GM18909 (cell line): ENCODE results near the gene EIF3I.

ENCODE experiments used
- ATAC-seq: cut with Tn5 transposase; IDR thresholded peaks from one replicate; pipeline ENCODE4 v1.9.1; 2021; ENCODE audit warnings: mild to moderate bottlenecking; ENCODE audit not compliant: unreplicated experiment, poor library complexity

Gene EIF3I

DNA sequence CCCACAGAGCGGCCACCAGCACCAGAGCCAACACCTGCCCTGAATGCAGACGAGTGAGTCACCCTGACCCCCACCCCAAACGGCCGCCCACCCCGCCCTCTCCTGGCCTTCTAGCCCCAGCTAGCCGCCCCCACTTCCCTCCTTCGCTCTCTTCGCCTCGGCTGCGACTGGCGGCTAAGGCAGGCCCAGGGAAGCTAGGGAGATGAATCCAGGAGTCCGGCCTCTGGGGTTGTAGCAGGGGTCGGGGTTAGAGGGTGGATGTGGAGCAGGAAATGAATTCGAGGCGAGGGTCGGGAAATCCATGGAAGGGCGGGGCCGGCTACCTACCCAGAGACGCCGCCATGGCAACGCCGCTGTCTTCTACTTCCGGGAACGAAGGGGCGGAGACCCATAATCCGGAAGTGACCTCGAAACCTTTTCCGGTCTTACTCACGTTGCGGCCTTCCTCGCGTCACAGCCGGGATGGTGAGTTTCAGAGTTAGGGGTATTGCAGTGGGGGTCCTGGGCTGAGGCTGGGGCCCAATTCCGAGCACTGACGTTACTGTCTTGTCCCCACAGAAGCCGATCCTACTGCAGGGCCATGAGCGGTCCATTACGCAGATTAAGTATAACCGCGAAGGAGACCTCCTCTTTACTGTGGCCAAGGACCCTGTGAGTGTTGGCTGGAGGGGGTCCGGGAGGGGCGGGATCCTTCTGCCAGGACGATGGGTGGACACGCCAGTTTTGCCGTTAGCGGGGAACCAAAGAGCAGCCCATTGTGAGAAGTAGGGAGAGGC lies at the start of gene EIF3I, which contains the start of gene TMEM234:
EIF3I (plus strand) TSS at position 428 of the 776 bp plus-strand sequence; CDS start at position 463, 35 bp downstream.
TMEM234 (minus strand) TSS at position 374 of the 776 bp plus-strand sequence; CDS start at position 343, 31 bp downstream.
- peak; percentile 90 for ATAC-seq

DNA sequence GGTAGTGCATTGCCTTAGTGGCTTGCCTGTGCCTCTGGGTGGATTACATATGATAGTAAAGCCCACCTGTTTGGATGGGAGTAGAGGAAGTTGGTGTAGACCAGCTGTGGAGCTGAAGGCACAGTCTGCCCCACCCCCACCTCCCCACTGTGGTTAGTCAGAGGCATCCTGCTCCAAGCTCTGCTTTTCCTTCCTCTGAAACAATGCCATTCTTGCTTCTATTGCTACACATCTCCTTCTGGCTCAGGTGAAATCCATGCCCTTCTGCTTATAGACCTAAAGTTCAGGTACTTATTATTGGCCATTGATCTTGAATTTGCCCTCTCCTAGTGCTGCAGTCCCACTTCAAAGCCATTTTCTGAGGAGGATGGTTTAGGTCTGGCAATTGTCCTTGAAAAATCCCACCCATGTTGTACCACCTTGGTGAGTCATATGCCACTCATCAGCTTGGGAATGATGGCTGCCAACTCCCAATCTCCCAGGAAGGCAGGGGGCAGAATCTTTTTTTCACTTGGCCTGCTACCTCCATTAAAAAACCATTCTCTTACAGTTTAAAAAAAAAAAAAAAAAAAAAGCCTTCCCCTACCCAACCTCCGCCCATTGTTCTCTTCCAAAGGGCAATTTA lies 49.5 kb upstream of the EIF3I start:
- ATAC-seq: no peak

DNA sequence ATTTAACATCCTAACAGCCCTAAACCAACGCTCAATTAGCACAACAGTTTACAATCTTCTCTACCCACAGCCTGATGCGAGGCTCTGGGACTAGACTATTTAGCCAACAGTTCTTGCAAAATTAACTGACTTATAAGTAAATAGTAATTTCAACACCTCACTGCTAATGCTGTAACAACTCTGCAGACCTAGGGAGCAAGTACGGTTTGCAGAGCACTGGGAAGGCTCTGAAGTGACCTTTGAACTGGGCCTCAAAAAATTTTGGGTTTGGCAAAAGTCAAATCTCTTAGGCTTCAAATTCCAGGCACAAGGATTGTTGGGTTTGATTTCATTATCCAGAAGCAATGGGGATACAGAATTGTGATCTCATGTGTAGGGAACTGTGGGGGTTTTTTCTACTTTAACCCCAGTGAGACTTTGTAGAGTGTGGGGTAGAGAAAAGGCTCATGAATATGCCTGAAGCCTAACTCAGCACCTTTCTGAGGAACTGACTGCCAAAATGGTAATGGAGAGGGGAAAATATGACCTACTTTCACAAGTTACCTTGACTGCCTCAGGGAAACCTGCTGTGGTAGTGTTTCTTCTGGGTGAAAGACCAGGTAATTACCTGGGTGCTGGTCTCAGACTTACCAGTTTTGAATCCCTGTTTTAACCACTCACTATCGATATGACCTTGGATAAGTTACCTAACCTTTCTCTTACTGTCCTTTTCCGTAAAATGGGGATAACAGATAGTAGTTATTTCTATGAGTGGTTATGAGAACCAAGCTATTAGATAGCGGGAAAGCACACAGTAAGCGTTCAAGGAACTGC lies 43.6 kb upstream of the EIF3I start:
- no peak for ATAC-seq

DNA sequence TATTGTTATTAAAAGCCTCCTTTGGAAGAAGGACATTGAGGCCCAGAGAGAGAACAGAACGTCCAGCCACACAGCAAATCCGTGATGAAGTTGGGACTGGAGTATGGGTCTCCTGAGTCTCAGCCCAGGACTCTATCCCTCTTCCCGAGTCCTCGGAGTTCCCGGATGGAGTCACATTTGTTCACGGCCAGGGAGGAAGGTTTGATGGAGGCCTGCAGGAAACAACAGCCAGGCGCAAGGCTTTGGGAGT lies 43.1 kb upstream of the EIF3I start:
- no peak for ATAC-seq

DNA sequence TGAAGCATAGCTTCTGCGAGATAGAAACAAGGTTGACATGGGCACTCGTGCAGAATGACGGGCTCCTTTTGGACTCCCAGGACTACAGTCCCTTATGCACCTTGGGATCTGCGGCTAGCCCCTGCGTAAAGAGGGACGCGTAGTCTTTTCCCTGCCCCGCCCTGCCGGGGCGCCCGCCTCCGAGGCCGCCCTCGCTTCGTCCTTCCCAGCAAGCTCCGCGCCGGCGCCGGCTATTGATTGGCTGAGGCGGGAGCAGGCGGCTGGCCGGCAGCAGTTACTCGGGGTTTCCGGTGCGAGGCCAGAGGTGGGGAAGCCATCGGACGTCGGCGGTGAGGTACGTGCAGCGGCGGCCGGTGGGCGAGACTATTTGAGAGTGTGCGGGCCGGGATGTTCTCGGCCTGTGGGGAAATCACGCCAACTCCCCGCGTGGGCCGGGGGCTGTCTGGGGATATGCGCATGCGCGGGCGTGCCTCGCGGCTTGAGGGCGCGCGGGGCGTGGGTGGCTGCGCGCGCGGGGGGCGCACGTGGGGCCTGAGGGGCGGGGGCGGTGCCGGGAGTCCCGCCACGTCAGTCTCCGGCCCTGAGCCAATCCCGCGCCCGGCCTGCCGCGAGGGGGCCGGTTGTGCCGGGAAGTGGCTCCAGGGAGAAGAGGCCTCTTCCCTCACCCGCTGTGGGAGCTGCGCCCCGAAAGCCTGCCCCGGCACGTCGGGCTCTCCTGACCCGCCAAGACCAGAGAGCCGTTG lies 42.6 kb upstream of the EIF3I start, which contains the start of gene TXLNA:
TXLNA (plus strand) TSS at position 233 of the 743 bp plus-strand sequence. CDS start 671 bp downstream, outside the sequence.
- peak; percentile 89 for ATAC-seq

DNA sequence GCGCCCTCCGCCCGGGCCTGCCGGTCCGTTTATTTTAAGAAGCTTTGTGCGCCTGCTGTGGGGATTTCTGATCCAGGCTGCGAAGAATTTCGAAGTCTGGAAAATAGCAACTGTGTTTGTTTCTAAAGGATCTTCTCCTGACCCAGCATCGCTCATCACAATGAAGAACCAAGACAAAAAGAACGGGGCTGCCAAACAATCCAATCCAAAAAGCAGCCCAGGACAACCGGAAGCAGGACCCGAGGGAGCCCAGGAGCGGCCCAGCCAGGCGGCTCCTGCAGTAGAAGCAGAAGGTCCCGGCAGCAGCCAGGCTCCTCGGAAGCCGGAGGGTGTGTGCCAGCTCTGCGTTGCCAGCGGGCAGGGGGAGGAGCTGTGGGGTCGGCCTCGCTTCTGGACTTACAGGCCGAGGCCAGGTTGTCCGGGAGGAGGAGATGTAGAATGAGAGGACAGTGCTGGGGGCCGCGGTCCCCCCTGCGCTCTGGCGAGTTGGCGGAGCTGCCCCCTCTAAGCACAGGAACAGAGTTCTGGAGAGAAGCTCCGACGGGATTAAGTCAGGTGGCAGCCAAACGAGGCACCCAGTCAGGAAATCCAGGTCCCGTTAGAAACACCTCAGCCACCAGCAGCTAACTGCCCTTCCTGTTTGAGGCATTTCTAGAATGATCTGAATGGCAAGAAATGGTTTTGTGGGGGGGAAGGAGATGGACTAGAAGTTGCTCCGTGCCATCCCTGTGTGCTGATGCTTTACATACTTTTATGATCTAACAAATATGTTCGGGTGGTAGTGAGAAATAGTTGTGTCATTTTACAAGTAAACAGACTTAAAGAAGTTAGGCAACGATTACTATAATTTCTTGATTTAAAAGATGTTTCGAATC lies 41.8 kb upstream of the EIF3I start:
- ATAC-seq: no peak

DNA sequence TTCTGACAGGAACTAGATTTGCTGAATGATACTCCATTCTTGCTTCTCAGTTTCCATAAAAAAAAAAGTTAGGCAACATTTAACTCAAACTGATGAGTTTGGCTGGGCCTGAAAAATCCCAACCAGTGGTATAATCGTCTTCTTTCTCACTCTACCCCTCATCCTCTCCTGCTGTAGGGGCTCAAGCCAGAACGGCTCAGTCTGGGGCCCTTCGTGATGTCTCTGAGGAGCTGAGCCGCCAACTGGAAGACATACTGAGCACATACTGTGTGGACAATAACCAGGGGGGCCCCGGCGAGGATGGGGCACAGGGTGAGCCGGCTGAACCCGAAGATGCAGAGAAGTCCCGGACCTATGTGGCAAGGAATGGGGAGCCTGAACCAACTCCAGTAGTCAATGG lies 41.1 kb upstream of the EIF3I start:
- ATAC-seq: no peak

DNA sequence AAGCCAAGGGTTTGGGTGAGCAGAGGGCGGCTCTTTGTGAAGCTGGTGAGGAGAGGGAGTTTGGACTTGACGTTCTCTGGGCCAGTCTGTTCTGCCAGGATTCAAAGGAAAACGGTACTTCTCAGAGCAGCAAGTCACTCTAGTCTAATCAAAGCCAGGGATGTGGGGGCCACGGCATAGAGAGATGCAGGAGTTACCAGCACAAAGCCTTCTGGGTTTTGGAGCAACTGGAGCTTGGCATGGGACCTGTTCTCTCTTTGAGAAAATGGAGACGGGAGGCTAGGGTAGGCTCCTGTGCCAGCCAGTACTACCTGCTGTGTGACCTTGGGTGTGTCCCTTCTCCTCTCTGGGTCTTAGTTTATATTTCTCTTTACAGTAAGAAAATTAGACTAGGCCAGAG lies 40.6 kb upstream of the EIF3I start:
- ATAC-seq: no peak

DNA sequence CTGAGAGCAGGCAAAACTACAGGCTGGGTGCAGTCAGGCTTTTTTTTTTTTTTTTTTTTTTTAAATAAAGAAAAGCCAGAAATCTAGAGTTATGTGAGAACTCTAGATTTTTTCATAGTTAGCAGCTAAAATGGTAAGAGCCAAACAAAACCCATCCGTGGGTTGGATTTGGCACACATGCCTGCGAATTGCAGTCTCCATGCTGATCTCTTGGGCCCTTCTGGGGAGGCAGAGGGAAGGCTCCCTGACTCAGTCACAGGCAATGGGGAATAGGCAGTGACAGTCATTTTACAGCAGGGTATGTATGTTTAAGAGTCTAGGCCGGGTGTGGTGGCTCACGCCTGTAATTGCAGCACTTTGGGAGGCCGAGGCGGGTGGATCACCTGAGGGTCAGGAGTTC lies 40.1 kb upstream of the EIF3I start:
- ATAC-seq: no peak

DNA sequence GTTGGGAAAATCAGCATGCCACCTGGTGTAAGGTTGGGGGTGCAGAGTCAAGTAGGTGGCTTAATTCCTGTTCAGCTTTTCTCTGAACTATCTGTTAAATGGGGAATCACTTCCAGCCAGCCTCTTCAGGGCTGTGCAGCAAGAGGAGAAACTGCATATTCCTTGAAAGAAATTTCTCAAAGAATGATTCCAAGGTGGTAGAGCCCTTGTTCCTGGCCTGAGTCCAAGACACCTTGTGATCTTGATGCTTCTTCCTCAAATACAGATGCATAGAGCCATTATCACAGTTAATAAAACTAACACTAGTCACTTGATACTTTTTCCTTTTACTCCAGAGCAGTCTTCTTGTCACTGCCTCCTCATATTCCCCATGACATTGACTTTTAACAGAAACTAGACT lies 37.6 kb upstream of the EIF3I start:
- no peak for ATAC-seq

DNA sequence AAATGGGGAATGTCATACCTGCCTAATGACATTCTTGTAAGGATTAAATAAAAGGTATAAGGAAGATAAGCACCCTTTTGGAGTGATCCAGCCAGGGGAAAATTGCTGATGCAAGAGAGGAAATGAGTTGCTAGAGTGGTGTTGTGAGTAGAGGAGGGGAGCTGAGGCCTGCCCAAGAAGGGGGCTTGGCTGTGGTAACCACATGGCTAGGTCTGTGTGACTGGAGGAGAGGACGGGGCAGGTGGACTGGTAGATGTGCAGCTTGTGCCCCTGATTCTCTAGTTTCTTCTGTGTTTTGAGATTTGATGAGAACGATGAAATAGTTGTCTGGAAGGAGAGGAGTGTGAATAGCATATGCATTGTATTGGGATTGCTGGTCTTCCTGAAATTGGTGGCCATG lies 36.1 kb upstream of the EIF3I start:
- ATAC-seq: no peak

DNA sequence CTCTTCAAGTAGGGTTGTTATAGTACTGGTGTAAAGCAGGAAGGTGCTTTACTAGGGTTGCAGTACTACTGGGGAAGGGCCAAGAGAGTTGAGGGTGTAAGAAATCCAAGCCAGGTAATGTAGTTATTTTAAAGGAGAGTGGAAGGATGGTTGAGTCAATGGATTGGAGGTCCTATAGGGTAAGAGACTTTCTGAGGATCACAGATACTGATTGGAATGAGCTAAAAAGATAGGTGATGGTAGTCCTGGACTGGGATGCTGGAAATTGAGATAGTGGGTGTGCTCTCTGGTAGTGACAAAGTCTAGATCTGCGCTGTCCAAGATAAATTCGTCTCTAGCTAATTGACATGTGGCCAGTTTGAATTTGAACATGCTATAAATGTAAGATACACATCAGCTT lies 35.7 kb upstream of the EIF3I start:
- no peak for ATAC-seq

DNA sequence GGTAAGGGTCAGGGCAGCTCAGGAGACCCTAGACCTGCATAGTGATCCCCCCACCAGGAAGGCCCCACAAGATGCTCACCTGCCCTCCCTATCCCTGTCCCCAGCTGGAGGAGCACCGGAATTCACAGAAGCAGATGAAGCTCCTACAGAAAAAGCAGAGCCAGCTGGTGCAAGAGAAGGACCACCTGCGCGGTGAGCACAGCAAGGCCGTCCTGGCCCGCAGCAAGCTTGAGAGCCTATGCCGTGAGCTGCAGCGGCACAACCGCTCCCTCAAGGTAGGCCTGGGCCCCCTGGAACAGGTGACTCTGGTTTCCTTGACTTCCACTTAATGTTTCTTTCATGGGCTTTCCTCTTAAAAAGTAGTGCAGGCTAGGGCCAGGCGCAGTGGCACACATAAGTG lies 34.4 kb upstream of the EIF3I start:
- no peak for ATAC-seq

DNA sequence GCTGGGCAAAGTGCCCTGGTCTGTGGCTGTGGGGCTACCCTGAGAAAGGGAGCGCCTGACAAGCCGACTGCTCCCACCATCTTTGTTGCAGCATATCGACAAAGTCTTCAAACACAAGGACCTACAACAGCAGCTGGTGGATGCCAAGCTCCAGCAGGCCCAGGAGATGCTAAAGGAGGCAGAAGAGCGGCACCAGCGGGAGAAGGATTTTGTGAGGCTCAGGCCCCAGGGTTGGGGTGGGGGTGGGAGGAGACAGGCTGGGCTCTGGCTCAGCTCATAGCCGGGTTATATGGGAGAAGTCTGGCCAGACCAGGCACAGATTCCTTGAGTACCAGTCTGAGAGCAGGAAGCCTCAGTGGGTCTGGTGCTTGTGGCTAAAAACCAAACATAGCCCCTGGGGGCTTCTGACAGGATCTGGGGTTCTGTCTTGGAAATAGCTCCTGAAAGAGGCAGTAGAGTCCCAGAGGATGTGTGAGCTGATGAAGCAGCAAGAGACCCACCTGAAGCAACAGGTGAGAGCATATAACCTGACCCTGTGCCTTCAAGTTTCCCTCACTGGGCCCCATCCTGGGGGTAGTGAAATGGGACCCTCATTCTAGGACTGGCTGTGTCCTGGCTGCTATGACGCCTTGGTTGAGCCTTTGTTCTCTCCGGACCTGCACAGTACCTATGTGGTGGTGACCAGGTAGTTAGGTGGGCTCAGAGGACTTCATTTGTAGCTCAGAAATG lies 29.8 kb upstream of the EIF3I start:
- ATAC-seq: no peak

DNA sequence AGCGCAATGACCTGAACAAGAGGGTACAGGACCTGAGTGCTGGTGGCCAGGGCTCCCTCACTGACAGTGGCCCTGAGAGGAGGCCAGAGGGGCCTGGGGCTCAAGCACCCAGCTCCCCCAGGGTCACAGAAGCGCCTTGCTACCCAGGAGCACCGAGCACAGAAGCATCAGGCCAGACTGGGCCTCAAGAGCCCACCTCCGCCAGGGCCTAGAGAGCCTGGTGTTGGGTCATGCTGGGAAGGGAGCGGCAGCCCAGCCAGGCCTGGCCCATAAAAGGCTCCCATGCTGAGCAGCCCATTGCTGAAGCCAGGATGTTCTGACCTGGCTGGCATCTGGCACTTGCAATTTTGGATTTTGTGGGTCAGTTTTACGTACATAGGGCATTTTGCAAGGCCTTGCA lies 27.2 kb upstream of the EIF3I start:
- ATAC-seq: no peak

DNA sequence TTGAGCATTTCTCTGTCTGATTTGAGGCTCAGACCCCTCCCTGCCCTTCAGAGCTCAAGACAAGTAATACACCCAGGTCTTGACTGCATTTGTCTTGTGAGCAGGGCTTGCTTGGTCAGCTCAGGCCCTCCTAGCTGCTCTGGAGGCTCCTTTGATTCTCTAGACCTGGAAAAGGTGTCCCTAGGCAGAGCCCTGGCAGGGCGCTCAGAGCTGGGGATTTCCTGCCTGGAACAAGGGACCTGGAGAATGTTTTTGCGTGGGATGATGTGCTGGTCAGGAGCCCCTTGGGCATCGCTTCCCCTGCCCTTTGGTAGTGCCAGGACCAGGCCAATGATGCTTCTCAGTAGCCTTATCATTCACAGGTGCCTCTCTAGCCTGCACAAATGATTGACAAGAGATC lies 26.7 kb upstream of the EIF3I start:
- ATAC-seq: no peak

DNA sequence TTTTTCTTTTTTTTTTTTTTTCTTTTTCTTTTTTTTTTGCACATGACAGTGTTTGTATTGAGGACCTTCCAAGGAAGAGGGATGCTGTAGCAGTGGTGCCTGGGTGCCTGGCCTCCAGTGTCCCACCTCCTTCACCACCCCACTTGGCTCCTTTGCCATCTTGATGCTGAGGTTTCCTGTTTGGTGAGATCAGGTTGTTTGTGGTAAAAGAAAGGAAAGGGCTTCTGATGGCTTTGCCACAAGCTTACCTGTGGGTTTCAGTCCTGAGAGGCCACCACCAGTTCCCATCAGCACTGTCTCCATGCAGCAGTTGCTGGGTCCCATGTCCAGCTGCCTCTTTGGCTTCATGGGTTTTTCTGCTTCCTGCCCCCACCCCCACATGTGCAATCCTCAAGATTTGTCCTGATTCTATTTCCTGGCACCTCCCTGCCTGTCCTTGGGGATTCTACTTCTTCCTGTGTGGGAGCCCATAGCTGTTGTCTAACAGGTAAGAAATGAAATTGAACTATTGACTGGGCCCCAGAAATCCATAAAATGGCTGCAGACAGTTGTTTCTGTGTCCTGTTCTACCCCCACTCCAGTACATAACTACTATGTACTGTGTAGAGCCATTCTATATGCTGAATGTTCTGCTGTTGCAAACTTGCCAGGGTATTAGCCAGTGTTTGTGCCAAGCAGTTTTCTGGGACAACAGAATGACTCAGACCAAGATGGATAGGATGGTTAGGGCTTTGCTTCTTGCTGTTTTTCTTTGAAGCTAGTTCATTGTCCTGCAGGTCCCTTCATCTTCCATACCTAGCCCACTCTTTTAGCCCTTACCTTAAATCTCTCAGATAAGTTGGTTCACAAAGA lies 26.0 kb upstream of the EIF3I start:
- no peak for ATAC-seq

DNA sequence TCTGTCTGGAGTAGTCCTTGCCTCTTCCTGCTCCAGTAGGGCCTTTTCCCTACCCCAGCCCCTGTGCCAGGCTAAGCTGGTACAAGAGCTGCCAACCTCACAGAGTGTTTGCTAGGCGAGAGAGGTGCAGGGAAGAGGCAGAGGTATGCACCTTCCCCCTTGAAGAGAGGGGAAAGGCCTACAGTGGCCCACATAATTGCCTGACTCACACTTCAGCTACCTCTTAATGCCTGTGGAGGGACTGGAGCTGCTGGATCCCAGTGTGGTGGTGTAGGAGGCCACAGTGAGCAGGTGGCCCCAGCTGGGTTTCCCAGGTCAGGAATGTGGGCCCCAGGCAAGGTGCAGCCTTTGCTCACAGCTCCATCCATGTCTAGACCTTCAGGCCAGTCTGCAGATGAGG lies 25.1 kb upstream of the EIF3I start:
- no peak for ATAC-seq
